PC-9 (cell line): ENCODE data around the gene PCDHGB1. TPM values are rescaled to one million over a fixed set of nuclear protein-coding genes. Genes with fewer than 3 reads are reported as not detected.

Source experiments
- BruUV-seq: library from RNA; stranded (reverse); fragments of 400-500 nt; replicated peaks from 2 replicates; lab custom pipeline; 2021; lab: Mats Ljungman, UMichigan
- CTCF ChIA-PET: fragments of 300-600 bp; sonication (Branson Sonifier 250); formaldehyde crosslinking; loops from one replicate; lab custom pipeline; 2022; ENCODE audit warnings: antibody characterized with exemption; lab: Charles Lee
- POLR2A ChIA-PET: fragments of 300-600 bp; sonication (Branson Sonifier 250); formaldehyde crosslinking; loops from one replicate; lab custom pipeline; 2022; ENCODE audit warnings: antibody characterized with exemption; ENCODE audit not compliant: unreplicated experiment; lab: Charles Lee
- DNase-seq, 2 experiments: peaks; one replicate each; pipeline versions ENCODE4 v3.0.0 to v3.0.0-alpha.2; 2015 to 2022; ENCODE audit warnings: mixed read lengths in 1 of 2
- H2AFZ ChIP-seq: fragments of 200-600 bp; sonication (generic); 2 replicates; pipeline ENCODE4 v1.8.1; 2017; ENCODE audit warnings: antibody characterized with exemption
- H3F3A ChIP-seq: fragments of 200-600 bp; sonication (generic); 2 replicates; pipeline ENCODE4 v1.8.1; 2017; ENCODE audit warnings: antibody characterized with exemption, mild to moderate bottlenecking, low read depth; ENCODE audit not compliant: insufficient read depth
- H3K27ac ChIP-seq: fragments of 200-600 bp; sonication (generic); 2 replicates; pipeline ENCODE4 v1.6.1; 2016; ENCODE audit warnings: mixed run types
- H3K27me3 ChIP-seq: fragments of 200-600 bp; sonication (generic); 2 replicates; pipeline ENCODE4 v1.6.1; 2016; ENCODE audit warnings: low read depth, mixed run types; ENCODE audit not compliant: insufficient read depth
- H3K36me3 ChIP-seq: fragments of 200-600 bp; sonication (generic); 2 replicates; pipeline ENCODE4 v1.6.1; 2016; ENCODE audit warnings: low read depth, mixed run types
- H3K4me1 ChIP-seq: fragments of 200-600 bp; sonication (generic); replicated peaks from 2 replicates; pipeline ENCODE4 v1.6.1; 2016; ENCODE audit warnings: mixed run types; ENCODE audit not compliant: insufficient read depth
- H3K4me2 ChIP-seq: fragments of 200-600 bp; sonication (generic); 2 replicates; pipeline ENCODE4 v1.6.1; 2017; ENCODE audit warnings: mixed run types
- H3K4me3 ChIP-seq: fragments of 200-600 bp; sonication (generic); 2 replicates; pipeline ENCODE4 v1.6.1; 2016; ENCODE audit warnings: mixed run types
- H3K79me2 ChIP-seq: fragments of 200-600 bp; sonication (generic); 2 replicates; pipeline ENCODE4 v1.6.1; 2017; ENCODE audit warnings: low read depth, mixed run types
- H3K9me2 ChIP-seq: fragments of 200-600 bp; sonication (generic); 2 replicates; pipeline ENCODE4 v1.8.1; 2017; ENCODE audit warnings: mild to moderate bottlenecking; ENCODE audit not compliant: insufficient read depth
- H3K9me3 ChIP-seq: fragments of 200-600 bp; sonication (generic); 2 replicates; pipeline ENCODE4 v1.8.1; 2016; ENCODE audit warnings: low read depth; ENCODE audit not compliant: insufficient read depth
- H4K20me1 ChIP-seq: fragments of 200-600 bp; sonication (generic); 2 replicates; pipeline ENCODE4 v1.8.1; 2017; ENCODE audit not compliant: insufficient read depth
- CTCF ChIP-seq: fragments of 200-600 bp; sonication (generic); conservative IDR thresholded peaks from 2 replicates; pipeline ENCODE4 v1.6.1; 2017; ENCODE audit warnings: mixed run types, antibody characterized with exemption, mild to moderate bottlenecking, moderate library complexity
- EZH2 ChIP-seq: fragments of 200-600 bp; sonication (generic); IDR thresholded peaks from 2 replicates; pipeline ENCODE4 v1.8.0; 2017; ENCODE audit warnings: antibody characterized with exemption, low read depth
- intact Hi-C: fragments of 100-400 bp; cut with micrococcal nuclease; formaldehyde crosslinking; loops from one replicate; pipeline ENCODE4 v1.10.0; 2022; ENCODE audit not compliant: unreplicated experiment
- total RNA-seq: library from RNA; stranded (reverse); gene quantifications from 2 replicates; pipeline ENCODE4 v1.2.3, GENCODE V29; 2021

Gene PCDHGB1
- total RNA-seq, 1 experiment from 2014 or later: not detected

- Histone ChIP-seq H3K79me2 (no peaks in the 10 kb centered on the region), H3K4me1 (no peaks in the 10 kb centered on the region), H3K9me2 (no peaks in the 10 kb centered on the region), H3K27ac (no peak overlapping the region), H2AFZ (no peak overlapping the region), H3K4me3 (no peak overlapping the region), H4K20me1 (no peaks in the 10 kb centered on the region), H3K27me3 (no peaks in the 10 kb centered on the region; the same call in 1 of the 2 replicates), H3K4me2 (no peak overlapping the region), H3K9me3 (peaks cover 6% of the 10 kb centered on the region; the same call in 1 of the 2 replicates), H3F3A (no peaks in the 10 kb centered on the region), H3K36me3 (no peaks in the 10 kb centered on the region)
- BruUV-seq: no TSS peak
- CTCF ChIA-PET: interaction anchor here (0.7 kb wide), 1 partner anchor 202 kb away, joined by 3 read pairs; no protein-coding TSS in a partner anchor
- POLR2A ChIA-PET: no interaction called here
- no peak for TF ChIP-seq CTCF
- no peak for TF ChIP-seq EZH2
- intact Hi-C loops: no loop called here
- DNase-seq: no peak
Observed at GRCh38 chr5:141356133-141356532, 6.2 kb downstream of the PCDHGB1 start.

DNA sequence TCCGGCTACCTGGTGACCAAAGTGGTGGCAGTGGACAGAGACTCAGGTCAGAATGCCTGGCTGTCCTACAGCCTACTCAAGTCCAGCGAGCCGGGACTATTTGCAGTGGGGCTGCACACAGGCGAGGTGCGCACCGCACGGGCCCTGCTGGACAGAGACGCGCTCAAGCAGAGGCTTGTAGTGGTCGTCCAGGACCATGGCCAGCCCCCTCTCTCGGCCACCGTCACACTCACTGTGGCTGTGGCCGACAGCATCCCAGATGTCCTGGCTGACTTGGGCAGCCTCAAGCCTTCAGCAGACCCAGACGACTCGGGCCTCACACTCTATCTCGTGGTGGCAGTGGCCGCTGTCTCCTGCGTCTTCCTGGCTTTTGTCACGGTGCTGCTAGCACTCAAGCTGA, 7.1 kb downstream of the PCDHGB1 start:
- Histone ChIP-seq H3K9me3 (peaks cover 7% of the 10 kb centered on the region; the same call in 1 of the 2 replicates), H3K9me2 (no peaks in the 10 kb centered on the region), H3K4me3 (no peak overlapping the region), H2AFZ (no peak overlapping the region), H4K20me1 (no peaks in the 10 kb centered on the region), H3K27me3 (no peaks in the 10 kb centered on the region; the same call in 1 of the 2 replicates), H3K4me2 (no peak overlapping the region), H3K27ac (no peak overlapping the region), H3K79me2 (no peaks in the 10 kb centered on the region), H3F3A (no peaks in the 10 kb centered on the region), H3K36me3 (no peaks in the 10 kb centered on the region), H3K4me1 (no peaks in the 10 kb centered on the region)
- DNase-seq: no peak
- CTCF ChIA-PET: no interaction called here
- TF ChIP-seq EZH2 (no peak), CTCF (no peak)
- POLR2A ChIA-PET: no interaction called here
- BruUV-seq: no TSS peak
- intact Hi-C loops: no loop called here

- Histone ChIP-seq H3F3A (no peaks in the 10 kb centered on the region), H3K4me1 (no peaks in the 10 kb centered on the region), H2AFZ (peak within 1 kb of the TSS; percentile 66), H3K9me2 (no peaks in the 10 kb centered on the region), H3K9me3 (peaks cover 7% of the 10 kb centered on the region; the same call in 1 of the 2 replicates), H3K36me3 (no peaks in the 10 kb centered on the region), H3K4me3 (no peak within 1 kb of the TSS; the same call in 1 of the 2 replicates), H3K27ac (no peak within 1 kb of the TSS), H3K4me2 (peak within 1 kb of the TSS; percentile 52), H4K20me1 (no peaks in the 10 kb centered on the region), H3K79me2 (no peaks in the 10 kb centered on the region), H3K27me3 (peaks cover 14% of the 10 kb centered on the region)
- intact Hi-C loops: no loop called here
- TF ChIP-seq CTCF (peak; percentile 63), EZH2 (no peak)
- DNase-seq: no peak
- BruUV-seq: no TSS peak
- POLR2A ChIA-PET: no interaction called here
- CTCF ChIA-PET: interaction anchor here (1.3 kb wide), 1 partner anchor 40 kb away, joined by 4 read pairs; the partner anchor contains the start of gene TAF7
Observed at GRCh38 chr5:141359790-141360426, 10.0 kb downstream of the PCDHGB1 start, which contains the start of gene PCDHGB2. TSS of gene PCDHGB2 (plus strand) at chr5:141359994. CDS start at chr5:141360136, 142 bp downstream.
